Mucosa of stomach (tissue), 1 donor: ENCODE measurements around the gene SLC41A3.
"Not testable (repeated sequence)": the region's sequence is repeated elsewhere in the genome, so short reads cannot be mapped to it uniquely, and the experiment has no call there.

Experiments
- H3K27me3 ChIP-seq: one replicate; pipeline ENCODE4 v1.7.0; 2013; ENCODE audit warnings: mild to moderate bottlenecking, low read length; ENCODE audit not compliant: control insufficient read depth, insufficient read depth
- H3K36me3 ChIP-seq: one replicate; pipeline ENCODE4 v1.7.0; 2013; ENCODE audit warnings: low read length; ENCODE audit not compliant: control insufficient read depth, insufficient read depth
- H3K4me1 ChIP-seq: one replicate; pipeline ENCODE4 v1.7.0; 2013; ENCODE audit warnings: mild to moderate bottlenecking, low read length; ENCODE audit not compliant: control insufficient read depth, insufficient read depth
- H3K4me3 ChIP-seq: one replicate; pipeline ENCODE4 v1.7.0; 2013; ENCODE audit warnings: low read length
- H3K9ac ChIP-seq: one replicate; pipeline ENCODE4 v1.7.0; 2013; ENCODE audit warnings: mild to moderate bottlenecking, low read length, moderate library complexity
- H3K9me3 ChIP-seq: one replicate; pipeline ENCODE4 v1.7.0; 2013; ENCODE audit warnings: mild to moderate bottlenecking, low read length, moderate library complexity; ENCODE audit not compliant: control insufficient read depth
- donor health status: Pancreatic carcinoma.

Gene SLC41A3

DNA sequence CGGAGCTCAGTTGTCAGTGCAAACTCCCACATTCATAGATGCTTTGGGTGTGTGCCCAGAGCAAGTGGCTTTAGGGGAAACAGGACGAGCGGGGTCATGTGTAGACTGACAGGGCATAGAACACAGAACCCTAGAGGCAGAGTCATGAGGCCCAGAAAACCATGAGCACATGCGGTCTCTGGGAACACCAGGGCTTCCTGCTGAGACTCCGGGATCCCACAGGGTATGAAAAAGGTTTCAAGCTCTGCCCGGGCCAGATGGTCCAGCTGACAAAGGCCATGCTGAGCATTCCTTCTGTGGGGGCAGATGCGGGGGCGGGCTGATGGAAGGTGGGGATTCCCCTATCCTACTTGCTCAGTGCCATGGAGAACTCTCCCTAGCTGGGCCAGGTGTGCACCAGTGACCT lies 70.2 kb downstream of the SLC41A3 start:
- Histone ChIP-seq H3K4me1 (no peaks in the 10 kb centered on the region), H3K36me3 (no peaks in the 10 kb centered on the region), H3K4me3 (no peak overlapping the region), H3K9ac (no peak overlapping the region), H3K27me3 (no peaks in the 10 kb centered on the region), H3K9me3 (no peaks in the 10 kb centered on the region)

DNA sequence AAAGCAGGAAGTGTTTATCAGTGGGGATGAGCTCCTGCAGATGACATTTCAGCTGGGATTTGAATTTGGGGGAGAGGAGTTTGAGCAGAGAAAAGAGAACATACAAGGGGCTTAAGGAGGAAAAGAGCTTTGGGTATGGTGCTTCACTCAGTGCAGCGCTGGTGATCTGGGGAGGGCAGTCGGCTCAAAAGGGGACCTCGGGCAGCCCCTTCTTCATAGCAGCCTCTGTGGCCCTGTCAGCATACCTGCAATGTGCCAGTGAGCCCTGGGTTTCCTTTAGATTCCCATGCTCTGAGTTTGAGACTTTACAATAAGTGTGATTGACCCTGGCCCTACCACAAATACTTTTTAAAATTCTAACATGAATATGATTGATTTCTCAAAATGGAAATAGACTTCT lies 74.7 kb downstream of the SLC41A3 start:
- peaks cover 5% of the 10 kb centered on the region for H3K36me3 ChIP-seq

DNA sequence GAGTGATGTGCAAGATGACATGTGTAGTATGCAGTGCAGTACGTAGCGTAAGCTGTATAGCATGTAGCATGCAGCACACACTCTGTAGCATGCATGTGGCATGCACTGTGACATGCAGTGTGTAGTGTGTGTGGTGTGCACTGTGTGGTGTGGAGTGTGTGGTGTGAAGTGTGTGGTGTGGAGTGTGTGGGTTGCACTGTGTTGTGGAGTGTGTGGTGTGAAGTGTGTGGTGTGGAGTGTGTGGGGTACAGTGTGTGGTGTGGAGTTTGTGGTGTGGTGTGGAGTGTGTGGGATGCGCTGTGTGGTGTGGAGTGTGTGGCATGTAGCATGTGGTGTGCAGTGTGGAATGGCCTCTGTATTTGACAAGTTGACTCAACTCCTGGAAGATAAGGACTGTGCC lies 75.7 kb downstream of the SLC41A3 start:
- Histone ChIP-seq H3K9me3 (no peaks in the 10 kb centered on the region), H3K9ac (no peak overlapping the region), H3K27me3 (no peaks in the 10 kb centered on the region), H3K4me3 (no peak overlapping the region), H3K4me1 (no peaks in the 10 kb centered on the region), H3K36me3 (peaks cover 5% of the 10 kb centered on the region)

More for the DNA sequence above, 74.7 kb downstream of the SLC41A3 start:
- no peak overlapping the region for H3K4me3 ChIP-seq
- H3K9ac ChIP-seq: no peak overlapping the region
- no peaks in the 10 kb centered on the region for H3K9me3 ChIP-seq
- H3K4me1 ChIP-seq: no peaks in the 10 kb centered on the region
- H3K27me3 ChIP-seq: no peaks in the 10 kb centered on the region

DNA sequence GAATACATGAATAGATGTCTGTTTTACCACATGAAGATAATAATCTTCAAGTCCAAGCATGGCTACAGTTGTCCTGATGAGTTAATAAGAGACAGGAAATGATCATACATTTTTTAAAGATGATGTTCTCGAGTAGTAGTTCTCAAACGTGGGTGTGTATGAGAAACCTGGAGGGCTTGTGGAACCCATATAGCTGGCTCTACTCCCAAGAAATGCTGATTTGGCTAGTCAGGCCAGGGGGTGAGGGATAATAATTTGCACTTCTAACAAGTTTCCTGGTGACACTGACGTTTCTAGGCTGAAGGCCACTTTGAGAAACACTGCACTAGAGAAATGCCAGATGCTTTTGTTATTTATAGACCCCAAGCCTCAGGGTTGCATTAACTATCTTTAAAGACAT lies 78.0 kb downstream of the SLC41A3 start:
- no peaks in the 10 kb centered on the region for H3K27me3 ChIP-seq
- H3K9ac ChIP-seq: no peak overlapping the region
- peaks cover 5% of the 10 kb centered on the region for H3K36me3 ChIP-seq
- H3K4me3 ChIP-seq: no peak overlapping the region
- no peaks in the 10 kb centered on the region for H3K9me3 ChIP-seq
- no peaks in the 10 kb centered on the region for H3K4me1 ChIP-seq

GRCh38 chr3:126004692-126005091 lies 79.2 kb downstream of the SLC41A3 start:
- H3K9me3 ChIP-seq: no peaks in the 10 kb centered on the region
- H3K36me3 ChIP-seq: peaks cover 5% of the 10 kb centered on the region
- no peaks in the 10 kb centered on the region for H3K27me3 ChIP-seq
- no peak overlapping the region for H3K9ac ChIP-seq
- no peak overlapping the region for H3K4me3 ChIP-seq
- no peaks in the 10 kb centered on the region for H3K4me1 ChIP-seq

DNA sequence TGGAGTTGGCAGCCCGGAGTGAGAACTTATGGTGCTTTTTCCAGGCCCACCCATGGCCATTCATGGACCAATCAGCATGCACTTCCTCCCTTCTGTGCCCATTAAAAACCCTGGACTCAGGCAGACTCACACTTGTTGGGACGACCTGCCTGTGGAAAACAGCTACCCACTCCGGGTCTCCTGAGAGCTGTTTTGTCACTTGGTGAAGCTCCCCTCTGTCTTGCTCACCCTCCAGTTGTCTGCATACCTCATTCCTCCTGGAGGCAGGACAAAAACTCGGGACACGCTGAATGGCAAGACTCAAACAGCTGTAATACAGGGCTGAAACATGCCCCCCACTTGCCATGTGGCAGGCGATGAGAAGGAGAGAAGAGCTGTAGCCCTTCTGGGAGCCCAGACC lies 79.7 kb downstream of the SLC41A3 start:
- no peaks in the 10 kb centered on the region for H3K4me1 ChIP-seq
- no peaks in the 10 kb centered on the region for H3K9me3 ChIP-seq
- peaks cover 5% of the 10 kb centered on the region for H3K36me3 ChIP-seq
- no peak overlapping the region for H3K4me3 ChIP-seq
- no peak overlapping the region for H3K9ac ChIP-seq
- H3K27me3 ChIP-seq: no peaks in the 10 kb centered on the region

- H3K9me3 ChIP-seq: no peaks in the 10 kb centered on the region
- H3K27me3 ChIP-seq: no peaks in the 10 kb centered on the region
- peaks cover 5% of the 10 kb centered on the region for H3K36me3 ChIP-seq
- H3K4me3 ChIP-seq: no peak overlapping the region
- H3K4me1 ChIP-seq: no peaks in the 10 kb centered on the region
- no peak overlapping the region for H3K9ac ChIP-seq
These were observed 80.3 kb downstream of the SLC41A3 start for GRCh38 chr3:126003447-126004190.

GRCh38 chr3:126002189-126002588 lies 81.7 kb downstream of the SLC41A3 start:
- Histone ChIP-seq H3K9ac (no peak overlapping the region), H3K4me1 (no peaks in the 10 kb centered on the region), H3K9me3 (no peaks in the 10 kb centered on the region), H3K36me3 (no peaks in the 10 kb centered on the region), H3K4me3 (no peak overlapping the region), H3K27me3 (no peaks in the 10 kb centered on the region)

GRCh38 chr3:125996751-125997150 lies 87.2 kb downstream of the SLC41A3 start:
- not testable (repeated sequence) for H3K4me1 ChIP-seq, H3K27me3 ChIP-seq, H3K36me3 ChIP-seq, H3K4me3 ChIP-seq, H3K9me3 ChIP-seq, H3K9ac ChIP-seq

DNA sequence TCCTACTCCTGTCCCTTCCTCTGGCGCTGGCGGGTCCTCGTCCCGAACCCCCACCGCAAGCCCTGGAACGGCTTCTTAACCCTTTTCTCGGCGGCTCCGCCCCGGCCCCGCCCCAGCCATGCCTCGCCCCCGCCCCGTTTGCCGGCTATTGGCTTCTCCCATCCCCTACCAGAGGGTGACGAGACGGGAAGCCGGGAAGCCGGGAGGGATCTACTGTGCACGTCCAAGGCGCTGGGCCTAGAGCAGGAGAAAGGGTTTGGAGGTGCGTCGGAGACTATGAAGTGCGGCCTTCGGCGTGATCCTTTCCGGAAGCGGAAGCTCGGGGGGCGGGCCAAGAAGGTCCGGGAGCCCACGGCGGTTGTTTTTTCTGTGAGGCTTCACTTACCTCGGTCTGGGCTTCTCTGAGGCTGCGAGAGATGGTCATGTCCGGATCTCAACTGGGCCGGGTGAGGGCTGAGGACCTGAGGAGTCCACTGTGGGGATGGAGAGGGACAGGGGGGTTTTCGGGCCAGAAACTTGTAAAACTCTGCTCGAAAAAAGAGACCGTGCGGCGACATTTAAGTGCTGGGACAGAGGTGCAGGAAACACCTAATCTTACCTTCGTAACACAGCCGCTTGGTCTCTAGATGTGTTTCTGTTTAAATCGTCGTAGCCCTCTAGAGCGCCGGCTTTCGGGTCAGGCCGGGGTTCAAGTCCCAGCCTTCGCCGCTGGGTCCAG lies 93.5 kb downstream of the SLC41A3 start:
- H3K9me3 ChIP-seq: no peaks in the 10 kb centered on the region
- H3K27me3 ChIP-seq: no peaks in the 10 kb centered on the region
- H3K4me1 ChIP-seq: no peaks in the 10 kb centered on the region
- peak overlapping the region; percentile 90 for H3K4me3 ChIP-seq
- peak overlapping the region; percentile 82 for H3K9ac ChIP-seq
- H3K36me3 ChIP-seq: no peaks in the 10 kb centered on the region

- not testable (repeated sequence) for H3K27me3 ChIP-seq, H3K9me3 ChIP-seq, H3K36me3 ChIP-seq, H3K9ac ChIP-seq, H3K4me3 ChIP-seq, H3K4me1 ChIP-seq
These were observed 99.0 kb downstream of the SLC41A3 start for GRCh38 chr3:125984951-125985350.

- not testable (repeated sequence) for H3K4me1 ChIP-seq, H3K9me3 ChIP-seq
These were observed 106.8 kb downstream of the SLC41A3 start for GRCh38 chr3:125977104-125977503.

More at GRCh38 chr3:125977104-125977503, 106.8 kb downstream of the SLC41A3 start:
- not testable (repeated sequence) for H3K4me3 ChIP-seq, H3K9ac ChIP-seq, H3K36me3 ChIP-seq, H3K27me3 ChIP-seq
